HG03045 (cell line): ENCODE results near the gene HTR1D.
"Not testable (repeated sequence)": the region's sequence is repeated elsewhere in the genome, so short reads cannot be mapped to it uniquely, and the experiment has no call there.

Source experiments
- ATAC-seq: cut with Tn5 transposase; IDR thresholded peaks from one replicate; pipeline ENCODE4 v1.9.1; 2021; ENCODE audit warnings: mild to moderate bottlenecking, moderate library complexity; ENCODE audit not compliant: unreplicated experiment

The HTR1D gene

DNA sequence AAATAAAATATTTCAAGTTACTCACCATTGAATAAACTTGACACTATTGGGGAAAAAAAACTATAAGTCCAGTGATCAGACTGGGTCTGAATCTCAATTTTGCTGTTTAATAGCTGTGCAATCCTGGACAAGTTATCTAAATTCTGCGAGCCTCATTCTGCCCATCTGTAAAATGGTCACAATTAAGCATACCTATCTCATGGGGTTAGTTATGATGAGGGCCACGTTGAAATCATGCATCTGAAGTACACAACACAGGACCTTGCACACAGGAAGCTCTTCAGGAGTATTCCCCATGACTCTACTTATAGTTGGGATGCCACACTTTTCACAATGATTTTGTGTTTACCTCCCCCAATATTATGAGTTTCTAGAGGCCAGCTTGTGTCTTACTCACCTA, 3.8 kb upstream of the HTR1D start:
- ATAC-seq, result no peak

DNA sequence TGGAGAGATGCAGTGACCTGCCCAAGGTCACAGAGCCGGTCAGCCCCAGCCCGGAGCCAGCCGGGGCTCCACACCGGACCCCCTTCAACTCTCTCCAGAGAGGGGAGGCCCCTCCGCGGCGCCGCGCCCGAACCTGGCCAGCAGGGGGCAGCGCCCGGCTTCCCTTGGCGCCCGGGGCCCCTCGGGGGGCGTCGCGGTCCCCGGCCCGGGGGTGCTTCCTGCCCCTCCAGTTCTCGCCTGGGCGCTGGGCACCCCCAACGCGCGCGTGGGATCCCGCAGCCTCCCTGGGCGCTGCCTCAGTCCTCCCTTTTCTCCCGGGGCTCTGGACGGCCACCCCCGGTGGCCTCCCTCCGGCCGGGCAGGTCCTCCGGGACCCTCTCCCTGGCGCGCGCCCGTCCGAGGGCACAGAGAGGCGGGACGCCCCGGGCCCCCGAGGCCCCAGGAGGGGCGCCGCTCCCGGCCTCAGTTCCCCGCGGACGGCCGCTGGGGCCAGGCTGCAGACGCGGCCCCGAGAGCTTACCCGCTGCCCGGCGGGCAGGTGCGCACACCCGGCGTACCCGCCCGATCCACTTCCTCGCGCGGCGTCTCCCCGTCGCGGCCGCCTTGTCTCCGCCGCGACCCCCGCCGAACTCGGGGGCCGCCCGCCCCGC, 406 bp downstream of the HTR1D start:
- no peak for ATAC-seq

DNA sequence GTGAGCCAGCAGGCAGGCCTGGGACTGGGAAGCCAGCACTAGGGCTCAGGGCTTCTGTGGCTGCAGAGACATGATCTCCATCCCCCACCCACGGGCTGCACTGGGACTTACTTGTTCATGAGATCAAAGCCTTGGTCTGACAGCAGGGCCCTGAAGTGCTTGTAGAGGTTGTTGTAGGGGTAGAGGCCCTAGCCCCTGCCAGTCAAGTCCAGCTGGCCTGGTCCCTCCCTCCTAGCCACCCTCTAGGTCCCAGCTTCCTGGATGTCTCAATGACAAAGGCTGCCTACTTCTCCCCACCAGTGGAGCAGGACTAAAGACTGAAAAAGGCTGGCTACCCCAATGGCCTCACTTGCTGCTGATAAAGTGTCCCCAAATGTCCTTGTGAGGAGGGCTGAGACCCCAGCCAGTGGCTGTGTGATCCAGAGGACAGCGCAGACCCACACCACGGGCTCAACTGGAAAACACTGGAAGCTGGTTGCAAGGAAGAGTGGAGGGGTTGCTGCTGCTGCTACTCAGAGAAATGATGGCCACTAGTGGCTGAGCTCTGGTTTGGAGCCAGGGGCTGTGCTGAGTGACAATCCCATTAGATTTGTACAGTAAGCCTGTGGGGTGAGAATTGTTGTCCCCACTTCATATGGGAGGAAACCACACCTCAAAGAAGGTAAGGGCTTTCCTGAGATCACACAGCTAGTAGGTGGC, 1.4 kb downstream of the HTR1D start:
- no peak for ATAC-seq

DNA sequence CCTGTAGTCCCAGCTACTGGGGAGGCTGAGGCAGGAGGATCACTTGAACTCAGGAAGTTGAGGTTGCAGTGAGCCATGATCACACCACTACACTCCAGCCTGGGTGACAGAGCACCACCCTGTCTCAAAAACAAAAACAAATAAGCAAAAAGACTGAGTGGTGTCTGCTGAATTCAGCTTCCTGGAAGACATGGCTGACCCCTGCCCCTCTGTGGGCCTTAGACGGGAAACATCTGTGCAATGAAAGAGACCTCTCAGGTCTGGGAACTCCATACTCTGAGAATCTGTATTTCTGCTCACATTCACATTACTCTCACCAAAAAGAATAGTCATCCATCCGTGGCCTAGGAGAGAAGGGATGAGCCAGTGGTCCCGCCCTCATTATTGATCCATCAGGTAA, 2.0 kb downstream of the HTR1D start:
- ATAC-seq, result no peak

DNA sequence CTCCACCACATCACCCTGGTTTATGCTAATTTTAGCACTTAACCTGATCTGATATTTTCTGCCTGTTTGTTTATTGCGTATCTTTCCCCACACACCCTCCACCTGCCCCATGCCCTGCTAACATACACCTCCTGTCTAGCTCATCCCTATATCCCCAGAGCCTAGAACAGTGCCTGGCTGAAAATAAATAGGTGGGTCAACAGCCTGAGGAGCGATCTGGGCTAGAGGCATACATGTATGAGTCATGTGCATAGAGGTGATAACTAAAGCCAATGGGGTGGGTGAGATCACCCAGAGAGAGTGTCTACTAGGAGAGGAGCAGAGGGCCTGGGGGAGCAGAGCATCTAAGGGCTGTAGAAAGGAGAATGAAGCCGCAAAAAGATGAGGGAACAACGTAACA, 2.7 kb downstream of the HTR1D start:
- no peak for ATAC-seq

DNA sequence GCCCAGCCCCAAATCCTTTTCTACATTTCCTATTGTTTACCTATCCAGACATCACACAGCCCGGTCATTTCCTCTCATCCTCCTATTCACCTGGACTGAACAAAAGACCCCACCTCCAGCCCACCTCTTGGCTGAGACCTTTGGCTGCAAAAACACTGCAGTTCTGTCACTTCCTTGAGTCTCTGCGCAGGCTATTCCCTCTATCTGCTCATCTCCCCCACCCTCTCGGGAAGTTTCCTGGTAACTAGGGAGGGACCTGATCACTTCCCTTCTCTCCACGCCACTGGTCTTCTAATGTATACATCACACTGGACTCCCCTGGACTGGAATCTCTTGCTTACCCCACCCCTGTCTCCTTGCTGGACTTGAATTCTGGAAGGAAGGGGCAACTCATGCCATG, 5.3 kb downstream of the HTR1D start:
- no peak for ATAC-seq

DNA sequence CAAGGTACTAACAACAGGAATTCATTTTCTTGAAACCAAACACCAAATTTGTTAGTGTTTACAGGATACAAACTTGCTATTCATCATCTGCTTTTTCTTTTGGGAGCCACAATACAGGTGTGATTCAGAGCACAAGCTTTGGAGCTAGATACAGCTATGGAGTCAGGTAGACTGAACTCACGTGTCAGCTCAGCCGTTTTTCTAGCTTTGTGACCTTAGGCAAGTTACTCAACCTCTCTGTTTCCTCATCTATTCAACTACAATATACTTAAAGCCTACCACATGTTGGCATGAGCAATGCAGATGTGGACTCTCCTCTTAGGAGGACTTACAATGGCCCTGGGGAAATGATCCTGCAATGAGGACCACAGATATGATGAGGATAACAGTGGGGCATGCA, 6.3 kb downstream of the HTR1D start:
- no peak for ATAC-seq

DNA sequence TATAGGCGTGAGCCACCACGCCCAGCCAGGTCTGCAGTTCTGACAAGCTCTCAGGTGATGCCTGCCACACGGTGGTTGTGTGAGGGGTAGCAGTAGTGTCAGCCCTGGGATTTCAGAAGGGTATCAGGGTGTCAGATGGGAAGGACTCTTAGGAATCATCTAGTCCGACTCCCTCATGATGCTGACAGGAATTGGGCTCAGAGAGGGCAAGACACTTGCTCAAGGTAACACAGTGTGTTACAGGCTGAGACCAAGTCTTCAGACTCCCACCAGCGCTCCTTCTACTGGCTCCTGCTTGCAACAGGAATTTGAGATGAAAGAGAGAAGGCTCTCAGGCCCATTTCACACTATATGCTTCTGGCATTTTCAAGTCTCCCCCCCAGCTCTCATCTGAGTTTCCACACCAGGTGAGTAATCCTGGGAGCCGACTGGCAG, 6.9 kb downstream of the HTR1D start:
- no peak for ATAC-seq

DNA sequence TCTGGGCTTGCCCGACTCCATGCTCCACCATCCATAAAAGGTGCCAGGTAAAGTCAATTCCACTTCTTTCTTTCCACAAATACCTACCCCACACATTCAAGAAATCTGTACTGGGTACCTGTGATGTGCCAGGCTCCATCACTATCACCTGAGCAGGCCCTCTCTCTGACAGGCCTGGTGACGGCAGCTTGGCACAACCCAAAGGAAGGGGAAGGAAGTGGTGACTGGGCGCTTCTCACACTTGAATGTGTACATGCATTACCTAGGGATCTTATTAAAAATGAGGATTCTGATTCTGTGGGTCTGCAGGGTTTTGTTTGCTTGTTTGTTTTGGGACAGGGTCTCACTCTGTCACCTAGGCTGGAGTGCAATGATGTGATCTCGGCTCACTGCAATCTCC, 7.5 kb downstream of the HTR1D start:
- no peak for ATAC-seq

DNA sequence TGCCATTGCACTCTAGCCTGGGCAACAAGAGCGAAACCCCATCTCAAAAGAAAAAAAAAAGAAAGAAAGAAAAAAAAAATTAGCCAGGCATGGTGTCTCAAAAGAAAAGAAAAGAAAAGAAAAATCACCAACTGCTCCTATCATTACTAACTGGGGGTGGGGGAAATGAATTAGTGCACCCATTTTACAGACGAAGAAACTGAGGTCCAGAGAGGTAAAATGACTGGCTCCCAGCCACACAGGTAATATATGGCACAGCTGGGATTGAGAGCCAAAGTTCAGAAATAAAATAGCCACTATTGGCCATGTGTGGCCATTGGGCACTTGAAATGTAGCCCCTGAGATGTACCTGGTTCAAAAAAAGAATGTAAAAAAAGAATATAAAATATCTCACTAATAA, 8.8 kb downstream of the HTR1D start:
- no peak for ATAC-seq

DNA sequence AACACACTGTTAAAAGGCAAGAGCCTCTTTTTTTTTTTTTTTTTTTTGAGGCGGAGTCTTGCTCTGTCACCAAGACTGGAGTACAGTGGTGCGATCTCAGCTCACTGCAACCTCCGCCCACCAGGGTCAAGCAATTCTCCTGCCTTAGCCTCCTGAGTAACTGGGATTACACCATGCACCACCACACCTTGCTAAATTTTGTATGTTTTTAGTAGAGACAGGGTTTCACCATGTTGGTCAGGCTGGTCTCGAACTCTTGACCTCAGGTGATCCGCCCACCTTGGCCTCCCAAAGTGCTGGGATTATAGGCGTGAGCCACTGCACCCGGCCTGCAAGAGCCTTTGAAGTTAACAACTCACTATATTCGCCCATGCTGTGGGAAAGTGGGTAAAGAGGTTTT, 9.6 kb downstream of the HTR1D start:
- not testable (repeated sequence) for ATAC-seq

DNA sequence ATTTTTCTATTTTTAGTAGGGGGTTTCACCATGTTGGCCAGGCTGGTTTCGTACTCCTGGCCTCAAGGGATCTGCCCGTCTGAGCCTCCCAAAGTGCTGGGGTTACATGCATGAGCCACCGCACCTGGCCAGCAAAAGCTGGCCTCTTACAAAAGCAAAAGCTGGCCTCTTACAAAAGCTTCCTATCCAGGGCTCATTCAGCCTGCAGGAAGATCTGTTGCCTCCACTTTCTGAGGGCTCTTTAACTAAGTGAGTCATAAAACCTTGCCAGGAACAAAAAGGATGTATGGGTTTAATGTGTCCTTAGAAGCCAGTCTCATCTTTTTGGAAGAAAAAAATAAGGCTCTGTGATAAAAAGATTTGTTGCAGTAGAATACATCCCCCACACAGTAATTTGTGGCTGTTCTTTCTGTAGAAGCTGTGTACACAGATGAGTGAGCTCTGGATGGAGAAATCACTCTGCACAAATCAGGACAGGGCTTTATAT, 15.0 kb downstream of the HTR1D start:
- no peak for ATAC-seq

DNA sequence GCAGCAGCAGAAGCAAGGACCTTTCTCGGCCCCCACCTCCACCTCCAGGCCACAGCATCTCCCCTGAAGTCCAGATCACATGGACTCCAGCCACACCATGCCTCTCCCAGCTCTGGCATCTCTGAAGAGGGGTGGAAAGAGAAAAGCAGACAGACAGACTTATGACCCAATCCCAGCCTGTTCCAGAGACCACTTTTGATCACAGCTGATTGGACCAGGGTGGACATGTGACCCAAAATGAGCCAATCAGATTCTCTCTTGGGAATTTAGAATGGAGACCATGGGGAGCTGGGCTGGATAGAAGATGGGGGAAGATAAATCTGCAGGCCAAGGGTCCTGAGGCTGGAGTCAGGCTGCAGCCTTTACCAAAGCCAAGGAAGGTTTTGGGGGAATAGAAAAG, 16.4 kb downstream of the HTR1D start:
- ATAC-seq, result no peak

DNA sequence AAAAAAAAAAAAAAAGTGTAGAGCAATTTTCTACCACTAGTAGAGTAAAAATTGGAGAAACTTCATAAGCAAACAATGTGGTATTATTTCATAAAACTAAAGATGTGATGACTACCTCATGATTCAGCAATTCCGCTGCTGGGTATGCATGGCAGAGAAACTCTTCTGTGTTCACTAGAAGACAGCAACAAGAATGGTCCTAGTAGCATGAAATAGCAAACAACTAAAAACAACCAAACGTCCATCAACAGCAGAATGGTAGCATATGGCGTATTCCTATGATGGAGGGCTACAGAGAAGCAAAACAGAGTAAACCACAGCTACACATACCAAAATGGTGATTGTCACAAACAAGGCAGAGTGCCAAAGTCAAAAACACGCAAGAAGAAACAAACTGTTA, 18.9 kb downstream of the HTR1D start:
- ATAC-seq, result no peak

DNA sequence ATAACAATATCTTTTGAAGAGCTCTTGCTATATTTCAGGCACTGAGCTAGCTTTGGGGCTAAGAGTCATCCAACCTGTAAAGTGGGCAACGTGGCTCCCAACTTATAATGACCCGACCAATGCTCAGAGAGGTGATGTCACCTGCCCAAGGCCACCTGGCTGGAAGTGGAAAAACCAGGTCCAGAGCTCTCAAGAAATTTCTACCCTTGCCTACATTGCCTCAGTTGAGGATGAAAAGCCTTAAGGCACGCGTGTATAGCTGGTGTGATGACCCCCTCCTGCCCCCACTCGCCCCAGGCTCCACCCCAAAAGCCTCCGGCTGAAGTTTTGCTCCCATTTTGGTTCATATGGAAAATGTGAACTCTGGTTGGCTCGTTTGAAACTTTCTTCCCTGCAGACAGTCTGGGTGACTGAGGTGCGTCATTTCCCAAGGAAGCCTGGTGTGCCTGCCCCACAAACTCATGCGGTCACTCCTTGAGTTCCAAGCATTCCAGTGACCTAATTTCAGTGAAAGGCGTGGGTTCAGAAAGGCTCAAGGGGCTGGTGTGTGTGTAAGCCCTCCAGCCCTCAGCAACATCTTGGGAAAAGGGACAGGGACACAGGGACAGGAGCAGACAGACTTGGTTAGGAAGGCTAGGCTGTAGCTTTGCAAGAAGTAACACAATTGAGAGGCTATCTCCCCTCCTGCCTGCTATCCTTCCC, 20.5 kb downstream of the HTR1D start:
- no peak for ATAC-seq

DNA sequence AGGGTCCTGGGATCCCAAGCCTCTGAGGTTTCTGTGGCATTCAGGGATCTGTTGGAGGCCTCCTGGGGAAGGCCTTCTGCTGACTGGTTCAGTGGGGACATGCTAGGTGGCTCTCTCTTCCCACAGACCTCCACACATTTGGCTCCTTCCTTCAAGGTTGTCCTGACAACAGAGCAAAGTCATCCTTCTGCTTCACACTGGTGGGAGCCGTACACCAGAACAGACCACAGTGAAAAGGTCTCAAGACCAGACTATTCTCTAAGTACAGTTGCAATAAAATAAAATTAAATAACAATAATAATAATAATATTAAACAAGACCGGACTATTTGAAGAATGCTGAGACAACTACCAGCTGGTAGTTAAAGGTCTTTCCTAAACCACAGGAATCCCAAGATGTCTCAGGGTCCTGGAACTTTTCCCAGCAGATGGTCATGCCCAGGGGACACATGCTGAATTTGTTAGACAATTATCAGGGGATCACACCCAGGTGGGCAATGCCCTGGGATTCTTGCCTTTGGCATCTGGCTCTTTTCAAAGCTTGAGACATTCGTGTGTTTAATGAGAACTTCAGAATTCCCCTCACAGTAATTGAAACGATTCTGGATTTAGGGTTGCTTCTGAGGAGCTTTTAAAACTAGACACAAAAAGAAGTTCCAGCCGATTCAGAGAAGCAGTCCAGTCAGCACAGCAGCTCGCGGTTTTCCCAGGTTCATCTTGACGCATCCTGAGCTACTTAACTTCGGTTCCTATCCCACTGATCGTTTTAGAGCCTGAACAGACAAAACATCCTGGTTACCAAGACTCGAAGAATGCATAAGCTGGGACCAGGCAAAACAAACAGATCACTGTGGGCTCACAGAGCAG, 22.9 kb downstream of the HTR1D start:
- no peak for ATAC-seq

DNA sequence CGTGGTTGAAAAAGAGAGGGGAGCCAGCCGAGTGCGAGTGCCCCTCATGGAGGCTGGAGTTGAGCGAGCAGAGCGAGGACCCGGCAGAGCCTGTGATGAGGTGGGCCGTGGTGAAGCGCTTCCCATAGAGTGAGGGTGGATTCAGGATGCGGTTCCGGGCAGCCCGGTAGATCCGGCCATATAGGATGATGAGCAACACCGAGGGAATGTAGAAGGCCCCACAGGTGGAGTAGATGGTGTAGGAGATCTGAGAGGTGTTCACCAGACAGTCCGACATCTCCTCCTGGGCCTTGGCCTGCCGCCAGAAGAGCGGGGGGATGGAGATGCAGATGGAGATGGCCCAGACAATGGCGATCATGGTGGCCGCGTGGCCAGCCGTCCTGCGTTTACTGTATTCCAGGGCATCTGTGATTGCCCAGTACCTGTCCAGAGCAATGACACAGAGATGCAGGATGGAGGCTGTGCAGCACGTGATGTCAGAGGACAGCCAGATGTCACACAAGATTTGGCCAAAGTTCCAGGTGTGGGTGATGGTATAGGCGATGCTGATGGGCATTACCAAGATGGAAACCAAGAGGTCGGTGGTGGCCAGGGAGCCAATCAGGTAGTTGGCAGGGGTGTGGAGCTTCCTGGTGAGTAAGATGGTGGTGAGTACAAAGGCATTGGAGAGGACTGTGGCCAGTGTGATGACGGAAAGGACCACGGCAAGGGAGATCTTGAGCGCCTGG, 23.7 kb downstream of the HTR1D start:
- ATAC-seq, result no peak

DNA sequence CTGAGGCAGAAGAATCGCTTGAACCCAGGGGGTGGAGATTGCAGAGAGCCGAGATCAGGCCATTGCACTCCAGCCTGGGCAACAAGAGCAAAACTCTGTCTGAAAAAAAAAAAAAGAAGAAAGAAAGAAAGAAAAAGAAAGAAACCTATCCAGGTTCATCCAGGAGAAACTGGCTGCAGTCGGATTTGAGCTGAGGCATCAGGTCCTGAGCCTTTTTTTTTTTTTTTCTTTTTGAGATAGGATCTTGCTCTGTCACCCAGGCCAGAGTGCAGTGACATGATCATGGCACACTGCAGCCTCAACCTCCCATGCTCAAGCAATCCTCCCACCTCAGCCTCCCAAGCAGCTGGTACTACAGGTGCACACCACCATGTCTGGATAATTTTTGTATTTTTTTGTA, 26.1 kb downstream of the HTR1D start:
- no peak for ATAC-seq

DNA sequence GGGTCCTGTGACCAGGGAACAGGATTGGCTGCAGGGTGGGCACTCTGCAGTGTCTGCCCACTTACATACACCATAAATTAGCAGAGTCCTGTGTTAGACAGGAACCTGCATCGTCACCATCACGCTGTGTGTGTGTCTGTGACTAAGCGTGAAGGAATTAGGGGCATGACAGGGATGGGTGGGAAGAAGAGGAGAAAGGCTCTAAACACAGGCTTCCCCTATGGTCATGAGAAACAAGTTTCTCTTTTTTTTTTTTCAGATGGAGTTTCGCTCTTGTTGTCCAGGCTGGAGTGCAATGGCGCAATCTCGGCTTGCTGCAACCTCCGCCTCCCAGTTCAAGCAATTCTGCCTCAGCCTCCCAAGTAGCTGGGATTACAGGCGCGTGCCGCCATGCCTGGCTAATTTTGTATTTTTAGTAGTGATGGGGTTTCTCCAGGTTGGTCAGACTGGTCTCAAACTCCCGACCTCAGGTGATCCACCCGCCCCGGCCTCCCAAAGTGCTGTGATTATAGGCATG, 28.3 kb downstream of the HTR1D start:
- not testable (repeated sequence) for ATAC-seq

DNA sequence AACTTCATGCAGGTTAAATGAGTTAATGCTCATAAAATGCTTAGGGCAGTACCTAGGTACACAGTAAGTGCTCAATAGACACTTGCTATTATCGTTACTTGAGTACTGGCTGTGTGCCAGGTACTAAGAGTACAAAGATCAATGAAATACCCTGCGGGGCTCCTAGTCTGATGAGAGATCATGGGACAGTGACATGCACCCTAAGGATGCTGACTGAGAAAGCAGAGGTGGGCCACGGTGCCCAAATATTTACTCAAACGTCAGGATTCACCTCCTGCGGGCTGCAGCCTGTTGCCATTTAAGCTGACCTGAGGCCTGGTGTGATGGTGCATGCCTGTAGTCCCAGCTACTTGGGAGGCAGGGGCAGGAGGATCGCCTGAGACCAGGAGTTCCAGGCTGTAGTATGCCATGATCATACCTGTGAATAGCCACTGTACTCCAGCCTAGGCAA, 28.8 kb downstream of the HTR1D start:
- ATAC-seq, result no peak
